Fibroblast of peridontal ligament (primary cell): ENCODE results near the gene RCAN3.

Source experiments
- DNase-seq: peaks from one replicate; pipeline ENCODE4 v3.0.0-alpha.2; 2010; ENCODE audit errors: extremely low read depth

The RCAN3 gene

GRCh38 chr1:24502709-24503058, at the start of gene RCAN3:
TSS of gene RCAN3 (plus strand) at chr1:24502836. CDS start at chr1:24514373, 11,537 bp downstream.
- peak; percentile 50 for DNase-seq

GRCh38 chr1:24452922-24453485, 49.6 kb upstream of the RCAN3 start:
- no peak for DNase-seq

- DNase-seq: peak; percentile 9
Measured at GRCh38 chr1:24454673-24455072, 48.0 kb upstream of the RCAN3 start.

GRCh38 chr1:24455272-24455671, 47.4 kb upstream of the RCAN3 start:
- no peak for DNase-seq

GRCh38 chr1:24457866-24458265, 44.8 kb upstream of the RCAN3 start:
- DNase-seq: no peak

- DNase-seq: no peak
Measured at GRCh38 chr1:24459551-24460266, 42.9 kb upstream of the RCAN3 start.

- DNase-seq: peak; percentile 52
Measured at GRCh38 chr1:24462128-24462527, 40.5 kb upstream of the RCAN3 start.

GRCh38 chr1:24463776-24464735, 38.6 kb upstream of the RCAN3 start:
- DNase-seq: peak; percentile 60

GRCh38 chr1:24465099-24465498, 37.5 kb upstream of the RCAN3 start:
- no peak for DNase-seq

GRCh38 chr1:24465638-24466037, 37.0 kb upstream of the RCAN3 start:
- DNase-seq: no peak

- peak; percentile 6 for DNase-seq
Measured at GRCh38 chr1:24468685-24469316, 33.8 kb upstream of the RCAN3 start.

GRCh38 chr1:24470592-24470991, 32.0 kb upstream of the RCAN3 start:
- no peak for DNase-seq

GRCh38 chr1:24472527-24473251, 29.9 kb upstream of the RCAN3 start:
- no peak for DNase-seq

- no peak for DNase-seq
Measured at GRCh38 chr1:24474193-24474592, 28.4 kb upstream of the RCAN3 start.

GRCh38 chr1:24475700-24476099, 26.9 kb upstream of the RCAN3 start:
- no peak for DNase-seq

- no peak for DNase-seq
Measured at GRCh38 chr1:24476571-24476970, 26.1 kb upstream of the RCAN3 start.

- DNase-seq: no peak
Measured at GRCh38 chr1:24477309-24477708, 25.3 kb upstream of the RCAN3 start.

- no peak for DNase-seq
Measured at GRCh38 chr1:24481101-24481500, 21.5 kb upstream of the RCAN3 start.

GRCh38 chr1:24481843-24482610, 20.6 kb upstream of the RCAN3 start:
- no peak for DNase-seq

GRCh38 chr1:24483441-24483840, 19.2 kb upstream of the RCAN3 start:
- DNase-seq: no peak

GRCh38 chr1:24484199-24484598, 18.4 kb upstream of the RCAN3 start:
- DNase-seq: no peak
